Heart left ventricle (tissue), 16 donors: ENCODE data around the gene HDX. TPM values are rescaled to one million over a fixed set of nuclear protein-coding genes. Genes with fewer than 3 reads are reported as not detected.
"Not testable (repeated sequence)": the region's sequence is repeated elsewhere in the genome, so short reads cannot be mapped to it uniquely, and the experiment has no call there.

Experiments used
- ATAC-seq, 4 donors: fragments of 200-7000 bp; cut with Tn5 transposase; one replicate each; pipeline ENCODE4 v1.9.1; 2020 to 2022; ENCODE audit warnings: moderate library complexity in 4 of 4, mild to moderate bottlenecking in 3 of 4, moderate number of reproducible peaks in 1 of 4
- DNase-seq, 5 donors: peaks; one replicate each; pipeline ENCODE4 v3.0.0-alpha.2; 2020
- H3K27ac ChIP-seq, 12 donors: fragments of 200-600 bp; sonication (generic) in 4 of 12; one replicate each; pipeline versions ENCODE4 v1.5.0 to v1.8.0; 2016 to 2022; ENCODE audit warnings: mild to moderate bottlenecking in 2 of 12
- H3K27me3 ChIP-seq, 9 donors: fragments of 200-600 bp; sonication (generic) in 2 of 9; one replicate each; pipeline versions ENCODE4 v1.5.1 to v1.8.0; 2016 to 2022; ENCODE audit warnings: mild to moderate bottlenecking in 3 of 9
- H3K36me3 ChIP-seq, 9 donors: fragments of 200-600 bp; sonication (generic) in 2 of 9; one replicate each; pipeline versions ENCODE4 v1.5.0 to v1.8.0; 2018 to 2022; ENCODE audit warnings: mild to moderate bottlenecking in 2 of 9
- H3K4me1 ChIP-seq, 12 donors: fragments of 200-600 bp; sonication (generic) in 4 of 12; one replicate each; pipeline versions ENCODE4 v1.5.0 to v1.8.0; 2016 to 2022; ENCODE audit warnings: mild to moderate bottlenecking in 3 of 12
- H3K4me3 ChIP-seq, 12 donors: fragments of 200-600 bp; sonication (generic) in 4 of 12; one replicate each; pipeline versions ENCODE4 v1.5.0 to v1.8.0; 2017 to 2022; ENCODE audit warnings: mild to moderate bottlenecking in 9 of 12, moderate library complexity in 4 of 12
- H3K9me3 ChIP-seq, 12 donors: fragments of 200-600 bp; sonication (generic) in 4 of 12; one replicate each; pipeline versions ENCODE4 v1.5.0 to v1.8.0; 2016 to 2022; ENCODE audit warnings: mild to moderate bottlenecking in 1 of 12
- CTCF ChIP-seq, 12 donors: fragments of 200-600 bp; sonication (generic) in 4 of 12; IDR thresholded peaks; one replicate each; pipeline versions ENCODE4 v1.5.0 to v1.8.0; 2018 to 2022; ENCODE audit warnings: antibody characterized with exemption in 12 of 12, mild to moderate bottlenecking in 5 of 12
- POLR2A ChIP-seq, 2 donors: fragments of 450-650 bp; IDR thresholded peaks; one replicate each; pipeline ENCODE4 v1.6.1; 2017; ENCODE audit warnings: antibody characterized with exemption in 2 of 2, mild to moderate bottlenecking in 2 of 2, moderate library complexity in 2 of 2
- WGBS, 4 donors: extraction: QIAGEN DNeasy Blood & Tissue Kit in 2 of 4; methylation state at CpG; one replicate each; pipeline versions ENCODE4 v1.1.5 to v1.1.7; 2013 to 2018; 5-methylcytosine and 5-hydroxymethylcytosine counted together
- intact Hi-C, 10 donors: fragments of 100-400 bp; cut with DNase I; formaldehyde crosslinking; loops; one replicate each; pipeline versions ENCODE4 v1.11.1 to v1.14.2; 2022
- long read RNA-seq, 3 donors: library from polyadenylated mRNA; unstranded; transcript quantifications; one replicate each; pipeline ENCODE4 v2.0.0, GENCODE V29; 2020 to 2021
- polyA plus RNA-seq, 2 donors: library from polyadenylated mRNA; stranded (reverse); fragments of 200-250 nt; gene quantifications; one replicate each; pipeline ENCODE4 v1.2.3, GENCODE V29; 2013
- total RNA-seq, 9 donors: library from RNA; depleted of rRNA in 2 of 9; stranded (reverse); fragments of >200 nt in 2 of 9; fragmentation: NEBNext Ultra II Directional in 3 of 9; extraction: Animal tissue kit (Norgen Biotek cat#: 25700) in 3 of 9; gene quantifications; one replicate each; pipeline versions ENCODE4 v1.1.0 to v1.2.4, GENCODE V29; 2016 to 2023
- donor health status: ischemic (EF 13 %, LVEDD 7.1; RV severe dilation, severe dysfunction).
- donor health status: healthy with polysubstance abuse.
- donor health status: DM: no; HTN: yes; CAD: no.
- donor health status: DM: no; HTN: no; CAD: no.
- donor health status: ischemic (EF 25% LVEDD 6.9; RV normal size, moderate dysfunction).
- donor health status: ischemic (EF 25% LVEDD 5.7; RV mildly dilated, moderate dysfunction).
- donor health status: healthy.
- donor health status: DM: yes; HTN: yes; CAD: no.
- donor health status: ischemic (EF 35%, LVEDD 5.7; RV mildly dilated, moderate dysfunction).
- donor health status: nonischemic (EF 11% LVEDD 7.7; RV severe dilation, severe dysfunction).
- donor health status: DM: yes; HTN: yes; CAD: no.
- donor health status: PGD.
- donor health status: ischemic (EF 29% LVEDD 5.4; RV normal size, mild dysfunction).
- donor health status: nonischemic (EF 23%, LVEDD 6.1; RV moderate dilation, normal function).

HDX gene
- total RNA-seq (1 to 10 TPM in 8 of 9 donors, under 1 TPM in 1; 0.90 to 3.4 (median 1.7) TPM), polyA plus RNA-seq (under 1 TPM; 0.34 to 0.37 TPM)
- long read RNA-seq, donor 1, partial matches to known transcripts, result 0 of 1 reads
- long read RNA-seq, donor 1, other reads (novel, unspliced or antisense), result 0 of 1 reads
- long read RNA-seq, donor 2, full-length matches to known transcripts, result 2 of 4 reads
- long read RNA-seq, donor 2, partial matches to known transcripts, result 2 of 4 reads
- long read RNA-seq, donor 2, other reads (novel, unspliced or antisense), result 0 of 4 reads
- long read RNA-seq, donor 3, partial matches to known transcripts, result 1 of 2 reads
- long read RNA-seq, donor 3, other reads (novel, unspliced or antisense), result 1 of 2 reads

- Histone ChIP-seq H3K9me3 (no peaks in the 10 kb centered on the region), H3K27ac (peak within 1 kb of the TSS; percentile 71 to 92 (median 86)), H3K4me1 (peaks cover 0 to 8% (median 0%) of the 10 kb centered on the region in 12 donors), H3K36me3 (no peaks in the 10 kb centered on the region), H3K4me3 (peak within 1 kb of the TSS; percentile 11 to 71 (median 61)), H3K27me3 (no peaks in the 10 kb centered on the region)
- intact Hi-C loops, result no loop called here
- TF ChIP-seq POLR2A (IDR thresholded peaks at IDR 0.05), result no peak
- TF ChIP-seq CTCF (IDR thresholded peaks at IDR 0.05), result no peak
- DNase-seq, result peak; percentile 84 to 92 (median 86)
- WGBS, 4 donors, result 0 to 37% (median 18%) methylated on average over 38 of the region's 38 CpGs
- ATAC-seq, result peak; percentile 98 to 100 (median 100)
Observed at GRCh38 chrX:84501798-84502628, at the start of gene HDX. TSS of gene HDX (minus strand) at chrX:84502453. CDS start at chrX:84475397, 27,056 bp downstream.

- intact Hi-C loops, DNase-seq, H3K36me3 ChIP-seq, H3K4me1 ChIP-seq, H3K27me3 ChIP-seq, ATAC-seq, H3K27ac ChIP-seq, H3K4me3 ChIP-seq: not testable (repeated sequence)
- peaks cover 0 to 16% (median 0%) of the 10 kb centered on the region in 12 donors for H3K9me3 ChIP-seq
- WGBS, 4 donors, result 88 to 94% (median 92%) methylated on average over 2 of the region's 2 CpGs
Observed at GRCh38 chrX:84541315-84541714, 39.1 kb upstream of the HDX start.

- ATAC-seq, H3K36me3 ChIP-seq, H3K4me3 ChIP-seq, H3K4me1 ChIP-seq, H3K27me3 ChIP-seq, DNase-seq, intact Hi-C loops, H3K27ac ChIP-seq: not testable (repeated sequence)
- WGBS, 4 donors, result 86 to 96% (median 91%) methylated on average over 6 to 7 of the region's 7 CpGs
- H3K9me3 ChIP-seq, result peaks cover 0 to 16% (median 0%) of the 10 kb centered on the region in 12 donors
Observed at GRCh38 chrX:84537627-84538026, 35.4 kb upstream of the HDX start.

GRCh38 chrX:84488426-84488825, 13.8 kb downstream of the HDX start:
- no peak for DNase-seq
- H3K36me3 ChIP-seq, result no peaks in the 10 kb centered on the region
- no peak for ATAC-seq
- peaks cover 0 to 14% (median 0%) of the 10 kb centered on the region in 12 donors for H3K9me3 ChIP-seq
- H3K4me1 ChIP-seq, result no peaks in the 10 kb centered on the region
- H3K27me3 ChIP-seq, result no peaks in the 10 kb centered on the region
- H3K27ac ChIP-seq, result no peak overlapping the region
- intact Hi-C loops, result no loop called here
- H3K4me3 ChIP-seq, result no peak overlapping the region
- TF ChIP-seq CTCF (IDR thresholded peaks at IDR 0.05), result no peak
- TF ChIP-seq POLR2A (IDR thresholded peaks at IDR 0.05), result no peak
